PC-3 (cell line): Measurements from ENCODE around the gene SERPINF2.

Source experiments
- EZH2 ChIP-seq: fragments of 300-600 bp; sonication (generic); IDR thresholded peaks from one replicate; pipeline ENCODE4 v1.6.1; 2017; ENCODE audit warnings: antibody characterized with exemption, mild to moderate bottlenecking, low read length; ENCODE audit not compliant: unreplicated experiment
- TF ChIP-seq, protein P1 (sequence below): fragments of 300-600 bp; sonication (generic); conservative IDR thresholded peaks from 2 replicates; pipeline ENCODE4 v1.5.1; 2017; ENCODE audit warnings: antibody characterized with exemption, low read depth, mild to moderate bottlenecking, low read length

DNA sequence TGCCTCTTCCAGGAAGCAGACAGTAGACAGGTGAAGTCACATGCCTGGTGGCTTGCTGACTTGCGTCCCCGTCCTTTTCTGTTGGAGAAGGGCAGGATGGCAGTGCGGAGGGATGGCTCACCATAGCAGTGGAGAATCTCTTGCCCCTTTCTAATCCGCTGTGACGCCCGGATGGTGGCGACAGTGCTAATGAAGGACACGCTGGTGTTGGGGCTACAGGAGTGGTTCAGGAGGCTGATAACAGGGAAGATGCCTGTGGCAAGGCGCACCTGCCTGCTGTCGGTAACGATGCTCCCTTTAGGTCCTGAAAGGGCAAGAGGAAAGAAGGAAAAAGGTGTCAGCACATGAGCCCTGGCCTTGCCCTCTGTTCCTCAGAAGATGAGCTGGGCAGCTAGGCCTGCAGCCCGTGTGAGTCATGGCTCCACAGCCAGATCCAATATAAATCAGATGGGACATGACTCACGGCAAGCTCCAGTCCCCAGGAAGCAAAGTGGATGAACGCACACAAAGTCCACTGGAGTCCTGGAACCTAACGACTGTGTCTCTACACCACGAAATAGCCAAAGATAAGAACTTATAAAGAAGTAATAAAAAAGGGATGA is 44.7 kb downstream of the SERPINF2 start:
- TF ChIP-seq, protein P1, sequence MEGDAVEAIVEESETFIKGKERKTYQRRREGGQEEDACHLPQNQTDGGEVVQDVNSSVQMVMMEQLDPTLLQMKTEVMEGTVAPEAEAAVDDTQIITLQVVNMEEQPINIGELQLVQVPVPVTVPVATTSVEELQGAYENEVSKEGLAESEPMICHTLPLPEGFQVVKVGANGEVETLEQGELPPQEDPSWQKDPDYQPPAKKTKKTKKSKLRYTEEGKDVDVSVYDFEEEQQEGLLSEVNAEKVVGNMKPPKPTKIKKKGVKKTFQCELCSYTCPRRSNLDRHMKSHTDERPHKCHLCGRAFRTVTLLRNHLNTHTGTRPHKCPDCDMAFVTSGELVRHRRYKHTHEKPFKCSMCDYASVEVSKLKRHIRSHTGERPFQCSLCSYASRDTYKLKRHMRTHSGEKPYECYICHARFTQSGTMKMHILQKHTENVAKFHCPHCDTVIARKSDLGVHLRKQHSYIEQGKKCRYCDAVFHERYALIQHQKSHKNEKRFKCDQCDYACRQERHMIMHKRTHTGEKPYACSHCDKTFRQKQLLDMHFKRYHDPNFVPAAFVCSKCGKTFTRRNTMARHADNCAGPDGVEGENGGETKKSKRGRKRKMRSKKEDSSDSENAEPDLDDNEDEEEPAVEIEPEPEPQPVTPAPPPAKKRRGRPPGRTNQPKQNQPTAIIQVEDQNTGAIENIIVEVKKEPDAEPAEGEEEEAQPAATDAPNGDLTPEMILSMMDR: no peak
- no peak for TF ChIP-seq EZH2
